HUES48 (cell line): ENCODE measurements around the gene CLDN3.
A peak's percentile ranks its signal among the peaks of the same experiment; 100 is the strongest.
"Not testable (repeated sequence)": the region's sequence is repeated elsewhere in the genome, so short reads cannot be mapped to it uniquely, and the experiment has no call there.

ENCODE experiments used
- H3K27ac ChIP-seq: one replicate; pipeline ENCODE4 v1.7.0; 2013; ENCODE audit warnings: low read depth, low read length, inconsistent platforms
- H3K27me3 ChIP-seq: 2 replicates; pipeline ENCODE4 v1.6.1; 2013; ENCODE audit warnings: mild to moderate bottlenecking, low read length; ENCODE audit not compliant: control insufficient read depth, insufficient read depth
- H3K36me3 ChIP-seq: 2 replicates; pipeline ENCODE4 v1.6.1; 2013; ENCODE audit warnings: low read length; ENCODE audit not compliant: control insufficient read depth, insufficient read depth
- H3K4me1 ChIP-seq: 2 replicates; pipeline ENCODE4 v1.6.1; 2013; ENCODE audit warnings: mild to moderate bottlenecking, low read length; ENCODE audit not compliant: control insufficient read depth, insufficient read depth
- H3K4me3 ChIP-seq: 2 replicates; pipeline ENCODE4 v1.5.1; 2013; ENCODE audit warnings: mild to moderate bottlenecking, low read depth, low read length
- H3K9ac ChIP-seq: 2 replicates; pipeline ENCODE4 v1.6.1; 2013; ENCODE audit warnings: mild to moderate bottlenecking, low read depth, low read length, moderate library complexity
- H3K9me3 ChIP-seq: 2 replicates; pipeline ENCODE4 v1.6.1; 2013; ENCODE audit warnings: low read length; ENCODE audit not compliant: control insufficient read depth, insufficient read depth

CLDN3 gene

GRCh38 chr7:73770002-73770859, at the start of gene CLDN3:
CLDN3 (minus strand) TSS chr7:73770270; CDS start chr7:73770049, 221 bp downstream.
- Histone ChIP-seq H3K36me3 (no peaks in the 10 kb centered on the region), H3K4me3 (peak within 1 kb of the TSS; percentile 92), H3K27me3 (no peaks in the 10 kb centered on the region), H3K4me1 (peaks cover 3% of the 10 kb centered on the region; the same call in 1 of the 2 replicates), H3K27ac (peak within 1 kb of the TSS; percentile 71), H3K9me3 (no peaks in the 10 kb centered on the region), H3K9ac (peak within 1 kb of the TSS; percentile 64)

GRCh38 chr7:73817121-73817520, 47.1 kb upstream of the CLDN3 start:
- no peaks in the 10 kb centered on the region for H3K9me3 ChIP-seq
- H3K4me3 ChIP-seq: no peak overlapping the region
- no peak overlapping the region for H3K27ac ChIP-seq
- H3K4me1 ChIP-seq: peaks cover 5% of the 10 kb centered on the region; the same call in 1 of the 2 replicates
- no peaks in the 10 kb centered on the region for H3K27me3 ChIP-seq
- no peak overlapping the region for H3K9ac ChIP-seq
- no peaks in the 10 kb centered on the region for H3K36me3 ChIP-seq

DNA sequence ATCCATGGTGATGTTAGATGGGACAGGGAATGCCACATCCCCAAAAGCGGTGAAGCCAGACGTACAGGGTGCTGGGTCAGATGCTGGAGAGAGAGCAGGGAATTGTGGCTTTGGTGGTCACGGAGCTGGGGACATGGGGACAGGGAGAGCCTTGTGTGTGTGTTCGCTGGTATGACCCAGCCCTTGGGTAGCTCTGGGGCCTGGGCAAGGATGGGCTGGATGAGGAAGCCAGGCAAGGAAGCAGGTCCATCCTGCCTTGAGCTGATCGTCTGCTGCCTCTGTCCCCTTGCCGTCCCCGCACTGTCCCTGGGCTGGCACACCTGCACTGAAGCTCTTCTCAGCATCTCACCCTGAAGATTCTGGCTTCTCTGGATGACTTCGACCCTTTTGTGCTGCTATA, 45.4 kb upstream of the CLDN3 start:
- no peaks in the 10 kb centered on the region for H3K9me3 ChIP-seq
- H3K4me3 ChIP-seq: no peak overlapping the region
- peaks cover 5% of the 10 kb centered on the region; the same call in 1 of the 2 replicates for H3K4me1 ChIP-seq
- H3K9ac ChIP-seq: no peak overlapping the region
- no peak overlapping the region for H3K27ac ChIP-seq
- H3K27me3 ChIP-seq: no peaks in the 10 kb centered on the region
- H3K36me3 ChIP-seq: no peaks in the 10 kb centered on the region

DNA sequence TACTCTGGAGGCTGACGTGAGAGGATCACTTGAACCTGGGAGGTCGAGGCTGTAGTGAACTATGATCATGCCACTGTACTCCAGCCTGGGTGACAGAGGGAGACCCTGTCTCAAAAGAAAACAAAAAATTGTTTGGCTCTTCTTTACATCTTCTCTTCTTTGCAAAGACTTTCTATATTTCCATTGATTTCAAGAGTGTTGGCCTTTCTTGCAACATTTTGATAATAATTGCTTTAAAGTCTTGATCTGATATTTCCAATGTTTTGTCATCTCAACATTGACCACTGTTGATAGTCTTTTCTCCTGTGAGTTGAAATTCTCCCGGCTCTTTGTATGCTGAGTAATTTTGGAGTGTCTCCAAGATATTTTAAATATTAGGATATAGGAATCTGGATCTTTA, 42.9 kb upstream of the CLDN3 start:
- Histone ChIP-seq H3K9me3 (no peaks in the 10 kb centered on the region), H3K36me3 (no peaks in the 10 kb centered on the region), H3K4me1 (no peaks in the 10 kb centered on the region), H3K27ac (no peak overlapping the region), H3K27me3 (no peaks in the 10 kb centered on the region), H3K4me3 (no peak overlapping the region), H3K9ac (no peak overlapping the region)

DNA sequence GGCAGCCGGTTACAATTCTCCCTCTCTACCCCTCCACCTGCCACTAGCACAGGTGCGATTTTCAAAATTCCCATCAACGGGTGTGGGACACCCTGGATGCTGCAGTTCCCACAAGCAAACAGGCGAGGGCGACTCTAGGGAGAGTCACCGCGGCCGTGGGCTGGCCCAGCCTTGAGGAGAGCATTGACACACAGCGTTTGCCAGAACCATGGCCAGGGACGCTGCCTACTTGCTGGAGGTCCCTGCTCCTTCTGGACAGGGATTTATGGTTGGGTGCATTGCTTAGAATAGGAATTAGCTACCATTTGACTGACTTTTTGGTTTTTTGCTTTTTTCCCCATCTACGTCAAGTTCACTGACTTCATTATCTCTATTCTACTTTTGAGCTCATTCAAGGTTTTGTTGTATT, 41.7 kb upstream of the CLDN3 start:
- no peaks in the 10 kb centered on the region for H3K4me1 ChIP-seq
- no peak overlapping the region for H3K9ac ChIP-seq
- H3K27me3 ChIP-seq: no peaks in the 10 kb centered on the region
- H3K4me3 ChIP-seq: no peak overlapping the region
- H3K36me3 ChIP-seq: no peaks in the 10 kb centered on the region
- no peak overlapping the region for H3K27ac ChIP-seq
- H3K9me3 ChIP-seq: no peaks in the 10 kb centered on the region

- Histone ChIP-seq H3K27ac (no peak overlapping the region), H3K27me3 (no peaks in the 10 kb centered on the region), H3K9ac (no peak overlapping the region), H3K4me3 (no peak overlapping the region), H3K4me1 (no peaks in the 10 kb centered on the region), H3K9me3 (no peaks in the 10 kb centered on the region), H3K36me3 (no peaks in the 10 kb centered on the region)
These were observed 40.9 kb upstream of the CLDN3 start for GRCh38 chr7:73810998-73811360.

- Histone ChIP-seq H3K36me3 (no peaks in the 10 kb centered on the region), H3K4me3 (no peak overlapping the region), H3K9me3 (no peaks in the 10 kb centered on the region), H3K9ac (no peak overlapping the region), H3K27me3 (no peaks in the 10 kb centered on the region), H3K27ac (no peak overlapping the region), H3K4me1 (no peaks in the 10 kb centered on the region)
These were observed 39.4 kb upstream of the CLDN3 start for GRCh38 chr7:73809467-73809951.

- Histone ChIP-seq H3K9me3 (no peaks in the 10 kb centered on the region; the same call in 1 of the 2 replicates), H3K27me3 (no peaks in the 10 kb centered on the region), H3K4me1 (no peaks in the 10 kb centered on the region), H3K9ac (no peak overlapping the region), H3K4me3 (no peak overlapping the region), H3K36me3 (no peaks in the 10 kb centered on the region), H3K27ac (no peak overlapping the region)
These were observed 32.4 kb upstream of the CLDN3 start for GRCh38 chr7:73802459-73802858.

DNA sequence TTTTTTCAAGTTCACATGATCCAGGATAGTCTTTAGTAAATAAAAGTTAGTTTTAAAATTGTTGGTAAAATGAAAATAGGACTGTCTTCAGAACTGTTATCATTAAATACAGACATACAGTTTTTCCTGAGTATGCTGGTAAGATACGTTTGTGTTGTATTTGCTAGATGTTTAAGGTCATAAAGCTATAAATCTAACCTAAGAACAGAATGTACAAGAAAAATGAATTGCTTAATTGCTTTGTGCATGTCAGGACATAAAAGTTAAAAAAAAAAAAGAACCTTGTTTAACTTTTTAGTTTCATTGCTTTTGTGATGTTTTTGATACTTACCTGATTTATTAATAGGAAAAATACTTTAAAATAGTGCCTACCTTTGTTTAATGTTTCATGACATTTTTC, 31.5 kb upstream of the CLDN3 start:
- Histone ChIP-seq H3K27me3 (no peaks in the 10 kb centered on the region), H3K9ac (no peak overlapping the region), H3K36me3 (no peaks in the 10 kb centered on the region), H3K4me3 (no peak overlapping the region), H3K9me3 (no peaks in the 10 kb centered on the region; the same call in 1 of the 2 replicates), H3K27ac (no peak overlapping the region), H3K4me1 (no peaks in the 10 kb centered on the region)

GRCh38 chr7:73799282-73800141, 29.4 kb upstream of the CLDN3 start:
- Histone ChIP-seq H3K9me3 (no peaks in the 10 kb centered on the region; the same call in 1 of the 2 replicates), H3K27ac (no peak overlapping the region), H3K4me3 (no peak overlapping the region), H3K36me3 (no peaks in the 10 kb centered on the region), H3K27me3 (no peaks in the 10 kb centered on the region), H3K4me1 (no peaks in the 10 kb centered on the region), H3K9ac (no peak overlapping the region)

DNA sequence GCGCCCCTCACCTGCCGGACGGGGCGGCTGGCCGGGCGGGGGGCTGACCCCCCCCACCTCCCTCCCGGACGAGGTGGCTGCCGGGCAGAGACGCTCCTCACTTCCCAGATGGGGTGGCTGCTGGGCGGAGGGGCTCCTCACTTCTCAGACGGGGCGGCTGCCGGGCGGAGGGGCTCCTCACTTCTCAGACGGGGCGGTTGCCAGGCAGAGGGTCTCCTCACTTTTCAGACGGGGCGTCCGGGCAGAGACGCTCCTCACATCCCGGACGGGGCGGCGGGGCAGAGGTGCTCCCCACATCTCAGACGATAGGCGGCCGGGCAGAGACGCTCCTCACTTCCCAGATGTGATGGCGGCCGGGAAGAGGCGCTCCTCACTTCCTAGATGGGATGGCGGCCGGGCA, 27.1 kb upstream of the CLDN3 start:
- H3K36me3 ChIP-seq, H3K27ac ChIP-seq, H3K9me3 ChIP-seq, H3K9ac ChIP-seq, H3K27me3 ChIP-seq, H3K4me3 ChIP-seq, H3K4me1 ChIP-seq: not testable (repeated sequence)
